ENCODE results near the gene TMEM200A.

DNA sequence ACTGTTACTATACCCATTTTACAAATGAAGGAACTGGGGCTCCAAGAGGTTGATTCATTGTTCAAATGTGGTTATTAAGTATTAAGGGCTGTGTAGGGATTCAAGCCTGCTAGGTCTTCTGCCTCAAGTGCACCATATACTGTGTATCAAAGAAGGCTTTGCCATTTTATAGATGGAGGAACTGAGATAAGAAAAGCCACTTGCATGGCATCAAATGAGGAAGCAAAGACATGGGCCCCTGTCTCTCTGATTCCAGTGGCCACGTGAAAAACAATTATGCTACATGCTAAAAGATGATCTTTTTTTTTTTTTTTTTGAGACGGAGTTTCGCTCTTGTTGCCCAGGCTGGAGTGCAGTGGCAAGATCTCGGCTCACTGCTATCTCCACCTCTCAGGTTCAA, 67.0 kb downstream of the TMEM200A start:
- TF ChIP-seq, protein P1, sequence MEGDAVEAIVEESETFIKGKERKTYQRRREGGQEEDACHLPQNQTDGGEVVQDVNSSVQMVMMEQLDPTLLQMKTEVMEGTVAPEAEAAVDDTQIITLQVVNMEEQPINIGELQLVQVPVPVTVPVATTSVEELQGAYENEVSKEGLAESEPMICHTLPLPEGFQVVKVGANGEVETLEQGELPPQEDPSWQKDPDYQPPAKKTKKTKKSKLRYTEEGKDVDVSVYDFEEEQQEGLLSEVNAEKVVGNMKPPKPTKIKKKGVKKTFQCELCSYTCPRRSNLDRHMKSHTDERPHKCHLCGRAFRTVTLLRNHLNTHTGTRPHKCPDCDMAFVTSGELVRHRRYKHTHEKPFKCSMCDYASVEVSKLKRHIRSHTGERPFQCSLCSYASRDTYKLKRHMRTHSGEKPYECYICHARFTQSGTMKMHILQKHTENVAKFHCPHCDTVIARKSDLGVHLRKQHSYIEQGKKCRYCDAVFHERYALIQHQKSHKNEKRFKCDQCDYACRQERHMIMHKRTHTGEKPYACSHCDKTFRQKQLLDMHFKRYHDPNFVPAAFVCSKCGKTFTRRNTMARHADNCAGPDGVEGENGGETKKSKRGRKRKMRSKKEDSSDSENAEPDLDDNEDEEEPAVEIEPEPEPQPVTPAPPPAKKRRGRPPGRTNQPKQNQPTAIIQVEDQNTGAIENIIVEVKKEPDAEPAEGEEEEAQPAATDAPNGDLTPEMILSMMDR (IDR thresholded peaks at IDR 0.05) = no peak
- TF ChIP-seq, protein P2, sequence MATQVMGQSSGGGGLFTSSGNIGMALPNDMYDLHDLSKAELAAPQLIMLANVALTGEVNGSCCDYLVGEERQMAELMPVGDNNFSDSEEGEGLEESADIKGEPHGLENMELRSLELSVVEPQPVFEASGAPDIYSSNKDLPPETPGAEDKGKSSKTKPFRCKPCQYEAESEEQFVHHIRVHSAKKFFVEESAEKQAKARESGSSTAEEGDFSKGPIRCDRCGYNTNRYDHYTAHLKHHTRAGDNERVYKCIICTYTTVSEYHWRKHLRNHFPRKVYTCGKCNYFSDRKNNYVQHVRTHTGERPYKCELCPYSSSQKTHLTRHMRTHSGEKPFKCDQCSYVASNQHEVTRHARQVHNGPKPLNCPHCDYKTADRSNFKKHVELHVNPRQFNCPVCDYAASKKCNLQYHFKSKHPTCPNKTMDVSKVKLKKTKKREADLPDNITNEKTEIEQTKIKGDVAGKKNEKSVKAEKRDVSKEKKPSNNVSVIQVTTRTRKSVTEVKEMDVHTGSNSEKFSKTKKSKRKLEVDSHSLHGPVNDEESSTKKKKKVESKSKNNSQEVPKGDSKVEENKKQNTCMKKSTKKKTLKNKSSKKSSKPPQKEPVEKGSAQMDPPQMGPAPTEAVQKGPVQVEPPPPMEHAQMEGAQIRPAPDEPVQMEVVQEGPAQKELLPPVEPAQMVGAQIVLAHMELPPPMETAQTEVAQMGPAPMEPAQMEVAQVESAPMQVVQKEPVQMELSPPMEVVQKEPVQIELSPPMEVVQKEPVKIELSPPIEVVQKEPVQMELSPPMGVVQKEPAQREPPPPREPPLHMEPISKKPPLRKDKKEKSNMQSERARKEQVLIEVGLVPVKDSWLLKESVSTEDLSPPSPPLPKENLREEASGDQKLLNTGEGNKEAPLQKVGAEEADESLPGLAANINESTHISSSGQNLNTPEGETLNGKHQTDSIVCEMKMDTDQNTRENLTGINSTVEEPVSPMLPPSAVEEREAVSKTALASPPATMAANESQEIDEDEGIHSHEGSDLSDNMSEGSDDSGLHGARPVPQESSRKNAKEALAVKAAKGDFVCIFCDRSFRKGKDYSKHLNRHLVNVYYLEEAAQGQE (IDR thresholded peaks at IDR 0.05; ENCODE audit: insufficient read depth in 1 of 2, low read depth in 2 of 2, low read length in 1 of 2) = no peak
- TF ChIP-seq POLR2AphosphoS5 (IDR thresholded peaks at IDR 0.05; ENCODE audit: low read depth, low read length) (no peak), TCF7L2 (IDR thresholded peaks at IDR 0.05; ENCODE audit: low read depth, low read length) (no peak)

Data from Panc1 (cell line).